Dermis microvascular lymphatic vessel endothelial cell (primary cell): ENCODE data around the gene RPL18. TPM values are rescaled to one million over a fixed set of nuclear protein-coding genes. Genes with fewer than 3 reads are reported as not detected.

Source experiments
- DNase-seq, 2 donors: peaks; one replicate each; pipeline versions ENCODE4 v3.0.0 to v3.0.0-alpha.2; 2010; ENCODE audit warnings: low read depth in 2 of 2
- total RNA-seq: library from RNA; depleted of rRNA; stranded (reverse); fragments of >200 nt; gene quantifications from 2 replicates; pipeline ENCODE4 v1.2.1, GENCODE V29; 2014

Gene RPL18
- total RNA-seq, 1 donor from 2014 or later: 2,423 TPM

DNA sequence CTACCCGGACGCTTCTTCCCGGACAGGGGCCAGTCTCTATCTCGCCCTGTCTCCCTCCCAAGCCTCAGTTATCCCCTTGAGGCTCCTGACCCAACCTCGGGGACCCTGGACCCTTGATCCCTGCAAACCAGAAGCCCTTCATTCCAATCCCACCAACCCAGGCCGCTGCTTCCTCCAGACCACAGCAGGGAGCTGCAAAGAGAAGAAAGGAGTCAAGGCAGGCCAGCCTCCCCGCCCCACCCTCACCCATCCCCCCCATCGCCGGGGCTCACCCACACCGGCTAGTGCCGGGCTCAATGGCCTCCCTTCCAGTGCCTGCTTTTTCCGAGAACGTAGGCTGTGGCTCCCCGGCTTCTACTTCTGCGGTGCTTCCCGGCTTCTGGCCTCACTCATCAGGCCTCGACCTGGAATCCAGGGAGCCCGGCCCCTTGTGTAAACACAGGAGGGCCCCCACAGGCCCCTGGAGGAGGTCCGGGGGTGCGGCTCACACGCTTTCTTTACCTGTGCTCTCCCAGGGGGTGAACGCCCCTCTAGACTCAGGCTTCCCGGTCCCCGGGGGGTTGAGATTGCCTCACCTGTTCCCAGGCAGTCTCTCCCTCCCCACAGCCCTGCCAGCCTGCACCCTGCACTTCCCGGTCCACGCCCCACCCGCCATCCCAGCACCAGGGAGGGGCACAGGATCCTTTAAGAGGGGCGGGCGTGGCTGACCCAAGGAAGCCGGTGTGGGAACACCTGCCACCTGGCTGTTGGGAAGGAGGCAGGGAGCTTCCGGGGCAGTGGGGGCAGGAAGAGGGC lies 4.3 kb downstream of the RPL18 start, which contains the start of gene FAM83E:
TSS of gene FAM83E (minus strand) at position 641 of the 795 bp plus-strand sequence. CDS start 1,704 bp downstream, outside the sequence.
- no peak for DNase-seq

DNA sequence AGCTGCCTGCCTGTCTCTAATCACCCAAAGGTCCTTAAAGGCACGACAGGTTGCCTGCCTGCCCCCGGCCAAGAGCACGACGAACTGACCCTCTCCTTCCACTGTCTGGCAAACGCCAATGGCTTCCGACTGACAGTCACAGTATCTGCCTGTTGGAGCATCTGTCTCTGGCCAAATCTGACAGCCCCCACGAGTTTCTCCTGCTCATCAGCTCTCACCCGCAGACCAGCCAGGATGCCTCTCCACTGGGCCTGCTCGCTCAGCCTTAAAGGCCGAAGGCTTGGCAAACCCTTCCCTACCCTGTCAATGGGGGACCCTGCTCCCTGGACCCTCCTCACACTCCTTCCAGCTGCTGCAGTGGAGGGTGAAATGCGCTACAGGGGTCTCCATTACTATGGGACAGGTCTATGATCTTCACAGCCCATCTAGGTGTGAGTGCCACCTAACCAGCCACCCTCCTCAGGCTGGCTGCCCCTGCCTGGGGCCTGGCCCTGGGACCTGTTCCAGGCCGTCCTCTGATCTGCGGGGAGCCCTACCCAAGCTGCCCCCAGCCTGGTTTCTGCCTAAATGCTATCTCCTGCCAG lies 5.0 kb downstream of the RPL18 start:
- no peak for DNase-seq

DNA sequence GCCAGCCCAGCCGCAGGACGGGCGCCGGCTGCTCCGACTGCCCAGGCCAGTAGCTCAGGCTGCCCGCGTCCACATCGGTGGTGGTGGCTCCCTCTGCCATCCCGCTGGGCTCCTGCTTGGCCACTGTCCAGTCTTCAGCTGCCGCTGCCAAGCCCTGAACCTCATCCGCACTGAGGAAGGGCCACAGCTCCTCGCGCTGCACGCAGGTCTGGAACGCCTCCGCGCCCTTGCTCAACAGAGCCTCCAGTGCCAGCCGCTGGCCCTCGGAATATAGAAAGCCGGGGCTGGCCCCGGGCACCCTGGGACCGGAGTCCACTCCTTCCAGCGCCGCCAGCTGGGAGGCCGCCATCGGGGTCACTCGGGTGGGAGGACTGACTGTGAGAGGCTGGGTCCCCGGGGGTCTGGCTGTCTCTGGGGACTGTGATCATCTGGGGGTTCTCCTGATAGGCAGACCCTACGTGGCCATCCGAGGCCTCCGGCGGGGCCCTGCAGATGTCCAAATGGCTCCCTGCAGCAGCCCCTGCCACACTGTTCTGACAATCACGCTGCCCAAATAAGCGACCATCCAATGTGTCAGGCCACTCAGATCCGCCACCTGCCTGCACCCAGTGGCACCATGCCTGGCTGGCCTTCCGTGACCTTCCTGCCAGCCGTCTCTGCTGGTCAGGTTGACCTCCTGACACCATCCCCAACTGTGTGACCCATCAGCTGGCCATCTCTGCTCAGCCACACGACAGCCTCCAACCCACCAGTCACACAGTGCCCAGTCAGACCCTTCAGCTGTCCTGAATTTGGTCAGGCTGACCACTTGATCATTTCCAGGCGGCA lies 5.7 kb downstream of the RPL18 start:
- no peak for DNase-seq

DNA sequence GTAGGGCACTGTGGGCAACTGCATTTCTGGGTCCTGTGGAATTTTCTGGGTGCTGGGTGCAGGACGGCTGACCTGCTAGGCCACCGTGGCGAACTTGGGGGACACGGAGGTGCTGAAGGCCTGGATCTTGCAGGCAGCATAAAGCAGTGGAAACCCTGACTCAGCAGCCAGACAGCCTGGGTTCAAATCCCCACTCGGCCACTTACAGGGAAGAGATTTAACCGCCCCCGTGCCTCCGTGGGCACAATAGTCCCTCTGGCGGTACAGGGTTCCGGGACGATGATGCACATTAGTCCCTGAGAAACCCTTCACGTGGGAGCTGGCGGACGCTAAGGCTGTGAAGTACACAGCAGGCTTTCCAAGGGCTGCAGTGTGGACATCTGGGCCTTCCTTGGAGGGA lies 7.1 kb downstream of the RPL18 start:
- no peak for DNase-seq

DNA sequence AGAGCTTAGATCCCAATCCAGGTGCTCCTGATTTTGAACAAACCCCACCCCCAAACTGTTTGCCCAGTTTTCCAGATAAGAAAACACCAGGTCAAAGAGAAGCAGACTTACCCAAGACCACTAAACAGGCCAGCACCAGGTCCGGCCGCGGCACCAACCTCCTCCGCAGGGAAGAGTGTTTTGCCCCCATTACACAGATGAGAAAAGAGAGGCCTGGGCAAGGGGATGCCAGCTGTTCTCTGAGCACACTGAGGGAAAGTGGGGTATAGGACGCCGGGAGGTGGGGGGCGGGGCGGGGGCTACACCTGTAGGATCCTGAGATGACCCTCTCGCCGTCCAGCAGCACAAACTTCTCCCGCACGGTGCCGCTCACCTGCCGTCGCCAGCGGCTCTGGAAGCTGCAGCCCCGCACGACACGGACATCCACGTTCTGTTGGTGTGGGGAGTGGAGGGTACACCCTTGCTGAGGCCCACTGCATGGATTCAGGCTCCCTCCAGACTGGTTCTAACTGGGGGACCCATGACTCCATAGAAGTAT lies 9.3 kb downstream of the RPL18 start:
- no peak for DNase-seq

DNA sequence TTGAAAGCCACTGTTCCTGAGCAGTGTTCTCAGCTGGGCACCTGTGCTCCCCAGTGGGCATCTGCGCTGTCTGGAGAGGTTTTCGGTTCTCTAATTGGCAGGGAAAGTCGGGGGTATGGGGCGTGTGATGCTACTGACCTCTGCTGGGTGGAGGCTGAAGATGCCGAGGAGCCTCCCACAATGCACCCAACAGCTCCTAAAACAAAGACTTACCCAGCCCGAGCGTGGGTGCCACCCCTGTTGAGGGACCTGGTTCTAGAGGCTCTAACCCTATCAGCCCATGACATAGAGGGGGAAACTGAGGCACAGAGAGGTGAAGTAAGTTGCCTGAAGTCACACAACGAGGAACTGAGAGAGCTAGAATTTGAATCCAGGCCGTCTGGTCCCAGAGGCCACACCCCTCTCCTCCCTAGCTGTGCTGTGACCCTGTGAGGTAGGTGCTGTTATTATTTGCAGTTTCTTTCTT lies 10.1 kb downstream of the RPL18 start:
- peak in 1 of 2 donors; percentile 42 for DNase-seq

DNA sequence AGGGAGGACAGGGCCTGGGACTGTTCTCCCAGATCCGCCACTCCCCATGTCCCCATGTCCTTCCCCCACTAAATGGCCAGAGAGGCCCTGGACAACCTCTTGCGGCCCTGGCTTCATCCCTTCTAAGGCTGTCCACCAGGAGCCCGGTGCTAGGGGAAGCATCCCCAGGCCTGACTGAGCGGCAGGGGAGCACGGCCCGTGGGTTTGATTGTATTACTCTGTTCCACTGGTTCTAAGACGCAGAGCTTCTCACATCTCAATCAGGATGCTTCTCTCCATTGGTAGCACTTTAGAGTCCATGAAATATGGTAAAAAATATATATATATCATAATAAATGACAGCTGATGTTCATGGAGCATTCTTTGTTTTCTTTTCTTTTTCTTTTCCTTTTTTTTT lies 11.6 kb downstream of the RPL18 start:
- no peak for DNase-seq

DNA sequence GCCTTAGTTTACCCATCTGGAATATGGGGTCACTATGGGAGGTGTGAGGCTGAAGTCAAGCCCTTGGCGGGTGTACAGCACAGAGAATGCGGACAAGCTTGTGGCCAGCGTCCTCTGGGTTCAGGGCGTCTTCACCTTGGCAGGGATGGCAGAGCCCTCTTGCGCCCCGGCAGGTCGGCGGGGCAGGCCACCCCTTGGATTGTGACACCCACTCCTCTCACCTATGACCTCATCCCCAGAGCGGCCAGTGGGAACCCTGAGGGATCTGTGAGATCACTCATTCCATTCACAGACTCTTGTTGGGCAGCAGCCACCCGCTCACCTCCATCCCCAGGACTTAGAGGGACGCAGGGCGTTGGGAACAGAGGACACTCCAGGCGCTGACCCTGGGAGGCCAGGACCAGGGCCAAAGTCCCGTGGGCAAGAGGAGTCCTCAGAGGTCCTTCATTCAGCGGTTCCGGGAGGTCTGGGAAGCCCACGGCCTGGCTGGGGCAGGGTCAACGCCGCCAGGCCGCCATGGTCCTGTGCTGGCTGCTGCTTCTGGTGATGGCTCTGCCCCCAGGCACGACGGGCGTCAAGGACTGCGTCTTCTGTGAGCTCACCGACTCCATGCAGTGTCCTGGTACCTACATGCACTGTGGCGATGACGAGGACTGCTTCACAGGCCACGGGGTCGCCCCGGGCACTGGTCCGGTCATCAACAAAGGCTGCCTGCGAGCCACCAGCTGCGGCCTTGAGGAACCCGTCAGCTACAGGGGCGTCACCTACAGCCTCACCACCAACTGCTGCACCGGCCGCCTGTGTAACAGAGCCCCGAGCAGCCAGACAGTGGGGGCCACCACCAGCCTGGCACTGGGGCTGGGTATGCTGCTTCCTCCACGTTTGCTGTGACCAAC lies 12.3 kb downstream of the RPL18 start, which contains the start of gene SPACA4:
TSS of gene SPACA4 (plus strand) at position 280 of the 896 bp plus-strand sequence. CDS start at position 517, 237 bp downstream.
- DNase-seq: no peak

DNA sequence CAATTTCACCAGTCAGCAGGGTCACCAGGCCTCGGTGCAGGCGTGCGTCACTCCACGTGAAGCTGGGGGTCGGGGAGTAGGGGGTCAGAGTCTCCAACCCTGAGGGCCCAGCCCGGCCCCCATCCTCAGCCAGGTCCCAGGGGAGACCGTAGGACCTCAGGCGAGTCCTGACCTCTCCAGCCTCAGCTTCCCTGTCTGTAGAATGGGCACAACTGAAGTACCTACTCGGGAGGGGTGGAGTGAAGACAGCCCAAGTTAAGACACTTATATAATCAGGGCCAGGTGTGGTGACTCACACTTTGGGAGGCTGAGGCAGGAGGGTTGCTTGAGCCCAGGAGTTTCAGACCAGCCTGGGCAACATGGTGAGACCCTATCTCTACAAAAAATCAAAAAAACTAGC lies 15.1 kb downstream of the RPL18 start:
- no peak for DNase-seq

DNA sequence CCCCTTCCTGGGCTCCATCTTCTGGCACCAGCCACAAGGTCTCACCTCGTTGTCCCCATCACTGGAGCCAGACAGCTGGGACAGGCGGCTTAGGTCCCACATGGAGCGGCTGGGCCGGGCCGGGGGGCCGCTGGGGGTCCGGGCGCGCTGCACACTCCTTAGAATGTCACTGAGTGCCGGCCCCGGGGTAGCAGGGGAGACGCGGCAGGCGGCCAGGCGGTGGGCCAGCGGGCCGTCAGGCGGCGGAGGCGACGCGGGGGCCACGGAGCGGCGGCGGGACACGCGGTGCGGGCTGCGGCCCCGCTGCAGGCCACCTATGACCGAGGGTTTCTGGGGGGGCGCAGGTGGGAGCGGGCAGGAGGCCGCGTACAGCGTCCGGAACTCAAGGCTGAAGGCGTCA lies 15.5 kb downstream of the RPL18 start:
- no peak for DNase-seq

DNA sequence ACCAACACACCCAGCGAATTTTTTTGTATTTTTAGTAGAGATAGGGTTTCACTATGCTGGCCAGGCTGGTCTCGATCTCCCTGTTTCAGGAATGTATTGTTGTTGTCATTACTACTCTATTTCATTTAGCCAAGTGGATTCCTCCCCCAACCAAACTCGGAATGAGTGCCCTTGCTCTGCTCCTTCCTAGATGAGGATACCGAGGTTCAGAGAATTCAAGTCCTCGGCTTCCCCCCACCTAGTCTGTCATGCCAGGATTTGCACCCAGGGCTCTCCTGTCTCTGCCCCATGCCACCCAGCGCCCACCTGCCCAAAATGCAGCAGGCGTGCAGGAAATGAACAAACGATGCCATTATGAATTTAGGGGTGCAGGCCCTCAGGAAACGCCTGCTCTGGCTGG lies 16.0 kb downstream of the RPL18 start:
- no peak for DNase-seq

DNA sequence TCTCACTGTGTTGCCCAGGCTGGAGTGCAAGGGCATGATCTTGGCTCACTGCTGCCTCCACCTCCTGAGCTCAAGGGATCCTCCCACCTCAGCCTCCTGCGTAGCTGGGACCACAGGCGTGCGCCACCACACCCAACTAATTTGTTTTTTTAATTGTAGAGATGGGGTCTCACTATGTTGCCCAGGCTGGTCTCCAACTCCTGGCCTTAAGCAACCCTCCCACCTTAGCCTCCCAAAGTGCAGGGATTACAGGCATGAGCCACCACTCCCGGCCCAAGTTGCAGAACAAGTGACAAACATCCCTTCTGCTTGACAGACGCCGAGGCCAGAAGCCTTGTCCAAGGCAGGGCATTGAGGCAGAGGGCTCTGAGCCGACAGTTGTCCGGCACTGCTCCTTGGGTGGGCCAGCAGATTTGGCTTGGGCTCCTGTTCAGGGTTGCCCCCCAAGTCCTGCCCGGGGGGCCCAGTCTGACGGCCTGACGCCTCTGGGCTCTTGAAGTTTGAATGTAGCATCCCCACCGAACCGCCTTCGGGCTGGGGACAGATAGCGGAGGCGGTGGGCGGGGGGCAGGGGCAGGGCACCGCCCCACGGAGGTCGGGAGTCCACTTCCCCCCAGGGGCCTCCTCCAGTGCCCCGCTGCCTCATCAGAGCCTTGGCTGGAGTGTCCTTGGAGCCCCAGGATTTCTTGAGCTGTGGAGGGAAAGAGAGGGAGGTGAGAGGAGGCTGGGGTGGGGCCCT lies 18.1 kb downstream of the RPL18 start:
- no peak for DNase-seq

DNA sequence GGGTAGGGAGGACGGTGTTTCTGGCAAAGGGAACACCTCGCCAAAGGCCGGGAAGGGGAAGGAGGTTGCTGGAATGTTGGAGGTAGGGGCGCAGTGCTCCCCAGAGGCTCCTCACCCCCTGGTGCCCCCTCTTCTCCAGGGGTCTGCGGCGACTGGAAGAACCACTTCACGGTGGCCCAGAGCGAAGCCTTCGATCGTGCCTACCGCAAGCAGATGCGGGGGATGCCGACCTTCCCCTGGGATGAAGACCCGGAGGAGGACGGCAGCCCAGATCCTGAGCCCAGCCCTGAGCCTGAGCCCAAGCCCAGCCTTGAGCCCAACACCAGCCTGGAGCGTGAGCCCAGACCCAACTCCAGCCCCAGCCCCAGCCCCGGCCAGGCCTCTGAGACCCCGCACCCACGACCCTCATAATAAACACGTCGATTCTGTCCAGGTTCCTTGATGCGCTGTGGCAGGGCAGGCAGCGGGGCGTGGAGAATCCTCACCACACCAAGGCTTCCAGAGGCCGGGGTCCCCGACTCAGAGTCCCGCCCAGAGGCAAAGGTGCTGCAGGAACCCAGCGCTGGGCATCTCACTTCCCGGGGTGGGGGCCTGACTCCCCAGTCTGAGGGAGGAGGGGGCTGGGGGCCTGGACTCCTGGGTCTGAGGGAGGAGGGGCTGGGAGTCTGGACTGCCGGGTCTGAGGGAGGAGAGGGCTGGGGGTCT lies 19.8 kb downstream of the RPL18 start:
- DNase-seq: no peak

DNA sequence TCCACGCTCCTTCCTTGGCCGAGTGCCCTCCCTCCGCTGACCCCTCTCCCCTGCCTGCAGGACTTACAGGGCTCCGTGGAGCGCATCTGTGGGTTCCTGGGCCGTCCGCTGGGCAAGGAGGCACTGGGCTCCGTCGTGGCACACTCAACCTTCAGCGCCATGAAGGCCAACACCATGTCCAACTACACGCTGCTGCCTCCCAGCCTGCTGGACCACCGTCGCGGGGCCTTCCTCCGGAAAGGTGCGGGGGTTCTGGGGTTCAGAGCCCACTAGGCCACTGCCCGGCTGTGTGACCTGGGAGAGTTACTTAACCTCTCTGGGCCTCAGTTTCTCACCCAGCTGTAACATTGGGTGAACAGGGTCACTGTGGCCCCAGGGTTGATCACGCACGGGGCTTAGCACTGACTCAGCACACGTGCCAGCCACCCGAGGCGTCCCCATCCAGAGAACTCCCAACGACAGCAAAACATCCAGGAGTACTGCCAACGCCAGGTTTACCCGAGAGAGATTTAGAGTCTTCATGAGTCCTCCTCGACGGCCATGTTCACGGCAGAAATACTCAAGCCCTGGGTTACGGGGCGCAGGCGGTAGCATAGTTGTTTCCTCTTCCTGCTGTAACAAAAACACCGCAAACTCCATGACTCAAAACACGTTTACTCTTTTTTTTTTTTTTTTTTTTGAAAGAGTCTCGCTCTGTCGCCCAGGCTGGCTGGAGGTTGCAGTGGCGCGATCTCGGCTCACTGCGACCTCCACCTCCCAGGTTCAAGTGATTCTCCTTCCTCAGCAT lies 22.1 kb downstream of the RPL18 start:
- peak in 1 of 2 donors; percentile 36 for DNase-seq

DNA sequence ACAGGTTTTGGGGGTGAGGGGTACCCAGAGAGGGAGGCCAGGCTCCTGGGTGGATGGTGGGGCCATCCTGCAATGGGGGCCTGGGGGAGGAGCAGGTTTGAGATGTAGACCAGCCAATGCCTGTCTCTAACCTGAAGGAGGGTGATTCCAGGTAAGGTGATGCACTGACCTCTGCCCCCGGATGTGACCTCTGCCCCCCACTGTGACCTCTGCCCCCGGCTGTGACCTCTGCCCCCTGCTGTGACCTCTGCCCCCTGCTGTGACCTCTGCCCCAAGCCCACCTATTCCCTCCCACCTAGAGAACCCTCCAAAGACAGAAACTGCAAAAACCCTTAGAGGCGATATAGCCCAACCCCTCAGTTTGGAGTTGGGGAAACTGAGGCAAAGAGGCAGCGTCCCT lies 22.7 kb downstream of the RPL18 start:
- no peak for DNase-seq

DNA sequence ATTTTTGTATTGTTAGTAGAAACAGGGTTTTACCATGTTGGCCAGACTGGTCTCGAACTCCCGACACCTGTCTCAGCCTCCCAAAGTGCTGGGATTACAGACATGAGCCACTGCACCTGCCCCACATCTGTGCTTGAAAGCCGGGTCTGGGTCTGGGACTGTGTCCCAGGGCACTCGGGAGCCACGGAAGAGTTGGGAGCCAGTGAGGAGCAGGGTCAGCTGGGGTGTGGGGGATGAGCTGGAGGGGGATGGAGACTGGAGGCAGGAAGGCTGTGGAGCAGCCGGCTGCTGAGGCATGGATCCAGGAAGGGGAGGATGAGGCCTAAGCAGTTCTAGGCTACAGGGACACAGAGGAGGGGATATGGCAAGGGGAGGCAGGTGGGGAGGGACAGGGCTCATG lies 23.1 kb downstream of the RPL18 start:
- DNase-seq: no peak

DNA sequence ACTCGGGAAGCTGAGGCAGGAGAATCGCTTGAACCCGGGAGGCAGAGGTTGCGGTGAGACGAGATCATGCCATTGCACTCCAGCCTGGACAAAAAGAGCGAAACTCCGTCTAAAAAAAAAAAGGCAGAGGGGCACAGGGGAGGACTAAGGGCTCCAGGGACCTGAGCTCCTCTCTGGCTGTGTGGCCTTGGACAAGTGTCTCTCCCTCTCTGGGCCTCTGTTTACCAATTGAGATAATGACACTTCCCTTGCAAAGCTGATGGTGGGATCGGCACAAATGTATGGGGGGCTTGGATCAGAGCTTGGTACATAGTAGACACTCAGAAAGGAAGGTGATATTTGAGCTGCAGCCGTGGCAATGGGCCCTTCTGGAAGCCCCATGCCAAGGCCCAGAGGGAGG lies 23.8 kb downstream of the RPL18 start:
- no peak for DNase-seq

DNA sequence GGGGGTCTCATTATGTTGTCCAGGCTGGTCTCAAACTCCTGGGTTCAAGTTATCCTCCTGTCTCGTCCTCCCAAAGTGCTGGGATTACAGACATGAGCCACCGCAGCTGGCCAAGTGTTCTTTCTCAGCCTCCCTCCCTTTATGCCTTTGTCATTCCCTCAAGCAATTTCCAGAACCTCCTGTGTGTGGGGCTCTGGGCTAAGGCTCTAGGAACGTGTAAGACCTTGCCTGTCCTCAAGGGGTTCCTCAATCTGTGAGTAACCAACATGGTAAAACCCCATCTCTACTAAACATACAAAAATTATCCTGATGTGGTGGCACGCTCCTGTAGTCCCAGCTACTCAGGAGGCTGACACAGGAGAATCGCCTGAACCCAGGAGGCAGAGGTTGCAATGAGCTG lies 28.0 kb downstream of the RPL18 start:
- DNase-seq: no peak
